A549 (cell line): ENCODE measurements around the gene C16orf89.

Experiments used
- CHD2 ChIP-seq: fragments of 150-350 bp; IDR thresholded peaks from 2 replicates; pipeline ENCODE4 v1.6.1; 2014; ENCODE audit warnings: low read length; ENCODE audit not compliant: partially characterized antibody
- CTCF ChIP-seq: fragments of >200 bp; sonication (Bioruptor Twin); formaldehyde crosslinking; IDR thresholded peaks from 3 replicates; pipeline ENCODE4 v1.5.1; 2016
- NPAS2 ChIP-seq: fragments of 250-450 bp; sonication (Bioruptor Pico); IDR thresholded peaks from 2 replicates; pipeline ENCODE4 v1.8.0; 2022; ENCODE audit warnings: mild to moderate bottlenecking, moderate library complexity, borderline replicate concordance
- REST ChIP-seq: fragments of 200-600 bp; sonication (generic); IDR thresholded peaks from 2 replicates; pipeline ENCODE4 v1.6.1; 2016; ENCODE audit warnings: antibody characterized with exemption, mild to moderate bottlenecking, moderate library complexity

DNA sequence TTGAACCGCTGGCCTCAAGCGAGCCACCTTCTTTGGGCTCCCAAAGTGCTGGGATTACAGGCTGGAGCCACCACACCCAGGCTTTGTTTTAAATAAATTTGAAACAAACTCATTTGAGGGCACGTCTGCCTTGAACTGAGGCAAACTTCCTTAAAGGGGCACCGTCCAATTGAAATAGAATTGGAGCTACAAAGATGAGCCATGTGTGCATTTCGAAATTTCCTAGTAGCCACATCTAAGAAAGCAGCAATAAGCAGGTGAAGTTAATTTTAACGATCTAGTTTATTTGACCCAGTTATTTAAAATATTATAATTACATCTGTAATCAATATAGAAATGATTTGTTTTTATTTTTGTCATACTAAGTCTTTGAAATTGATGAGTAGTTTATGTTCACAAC lies 755 bp upstream of the C16orf89 start:
- TF ChIP-seq NPAS2 (no peak), CTCF (no peak), CHD2 (no peak), REST (no peak)
